Esophagus squamous epithelium (tissue), 5 donors: ENCODE data around the gene ATP8B1. TPM values are rescaled to one million over a fixed set of nuclear protein-coding genes. Genes with fewer than 3 reads are reported as not detected.

Source experiments
- DNase-seq: peaks from one replicate; lab custom pipeline; 2025; lab: John Stamatoyannopoulos, UW
- H3K27ac ChIP-seq, 4 donors: fragments of 200-600 bp; sonication (generic); one replicate each; pipeline ENCODE4 v1.5.1; 2016 to 2019; ENCODE audit warnings: mild to moderate bottlenecking in 1 of 4
- H3K27me3 ChIP-seq, 4 donors: fragments of 200-600 bp; sonication (generic); 1 replicate in 3 of 4; 2 replicates in 1 of 4; pipeline versions ENCODE4 v1.5.1 to v1.6.0; 2017 to 2021; ENCODE audit warnings: antibody characterized with exemption in 1 of 4
- H3K36me3 ChIP-seq, 3 donors: fragments of 200-600 bp; sonication (generic); one replicate each; pipeline ENCODE4 v1.5.1; 2016 to 2019
- H3K4me1 ChIP-seq, 3 donors: fragments of 200-600 bp; sonication (generic); one replicate each; pipeline ENCODE4 v1.5.1; 2017 to 2019
- H3K4me3 ChIP-seq, 4 donors: fragments of 200-600 bp; sonication (generic); 1 replicate in 3 of 4; 2 replicates in 1 of 4; pipeline ENCODE4 v1.5.1; 2016 to 2019; ENCODE audit warnings: mild to moderate bottlenecking in 2 of 4, moderate library complexity in 1 of 4
- H3K9me3 ChIP-seq, 3 donors: fragments of 200-600 bp; sonication (generic); one replicate each; pipeline ENCODE4 v1.5.1; 2016 to 2019
- CTCF ChIP-seq, 6 experiments: fragments of 450-650 bp in 4 of 6; fragments of 200-600 bp in 2 of 6; sonication (generic) in 2 of 6; IDR thresholded peaks; one replicate each; pipeline ENCODE4 v1.5.1; 2016 to 2019; ENCODE audit warnings: antibody characterized with exemption in 6 of 6, mild to moderate bottlenecking in 4 of 6, moderate library complexity in 4 of 6
- POLR2A ChIP-seq, 4 donors: fragments of 450-650 bp; IDR thresholded peaks; one replicate each; pipeline ENCODE4 v1.6.1; 2017; ENCODE audit warnings: antibody characterized with exemption in 4 of 4, mild to moderate bottlenecking in 4 of 4, moderate library complexity in 3 of 4
- WGBS, 2 donors: methylation state at CpG; one replicate each; pipeline ENCODE4 v1.1.5; 2018; 5-methylcytosine and 5-hydroxymethylcytosine counted together
- intact Hi-C: fragments of 100-400 bp; cut with DNase I; formaldehyde crosslinking; loops from one replicate; pipeline ENCODE4 v1.15.0; 2022
- total RNA-seq, 4 donors: library from RNA; depleted of rRNA; stranded (reverse); fragments of >200 nt; gene quantifications; one replicate each; pipeline ENCODE4 v1.1.0, GENCODE V29; 2016
- donor health status: DM: yes; HTN: yes; CAD: no.

ATP8B1 gene
- total RNA-seq, 4 donors from 2014 or later: 20.2 to 39.1 (median 35.6) TPM

- Histone ChIP-seq H3K36me3 (no peaks in the 10 kb centered on the region), H3K4me1 (peaks cover 0 to 7% (median 0%) of the 10 kb centered on the region in 3 donors), H3K9me3 (no peaks in the 10 kb centered on the region), H3K27me3 (no peaks in the 10 kb centered on the region), H3K27ac (no peak overlapping the region), H3K4me3 (no peak overlapping the region)
- no peak for TF ChIP-seq CTCF (IDR thresholded peaks at IDR 0.05)
- intact Hi-C loops: no loop called here
- WGBS, 2 donors: 80 to 81% methylated on average over 2 of the region's 2 CpGs
- no peak for DNase-seq
Observed at GRCh38 chr18:57835904-57836303, 32.8 kb upstream of the ATP8B1 start.

- WGBS, 2 donors: 82 to 87% methylated on average over 2 of the region's 2 CpGs
Observed at GRCh38 chr18:57834616-57835015, 31.5 kb upstream of the ATP8B1 start.

GRCh38 chr18:57833441-57834101, 30.5 kb upstream of the ATP8B1 start:
- Histone ChIP-seq H3K27me3 (no peaks in the 10 kb centered on the region), H3K9me3 (no peaks in the 10 kb centered on the region), H3K27ac (no peak overlapping the region), H3K36me3 (no peaks in the 10 kb centered on the region), H3K4me1 (peaks cover 0 to 7% (median 0%) of the 10 kb centered on the region in 3 donors), H3K4me3 (peak overlapping the region in 1 of 4 donors; percentile 47)
- no peak for TF ChIP-seq POLR2A (IDR thresholded peaks at IDR 0.05)
- TF ChIP-seq CTCF (IDR thresholded peaks at IDR 0.05): no peak
- intact Hi-C loops: no loop called here
- no peak for DNase-seq
- WGBS, 2 donors: 31 to 44% methylated on average over 8 of the region's 8 CpGs

More at GRCh38 chr18:57834616-57835015, 31.5 kb upstream of the ATP8B1 start:
- Histone ChIP-seq H3K27me3 (no peaks in the 10 kb centered on the region), H3K9me3 (no peaks in the 10 kb centered on the region), H3K4me3 (no peak overlapping the region), H3K36me3 (no peaks in the 10 kb centered on the region), H3K4me1 (peaks cover 0 to 7% (median 0%) of the 10 kb centered on the region in 3 donors), H3K27ac (no peak overlapping the region)
- TF ChIP-seq POLR2A (IDR thresholded peaks at IDR 0.05) (no peak), CTCF (IDR thresholded peaks at IDR 0.05) (no peak)
- intact Hi-C loops: no loop called here
- DNase-seq: no peak

GRCh38 chr18:57832730-57833129, 29.6 kb upstream of the ATP8B1 start:
- no peaks in the 10 kb centered on the region for H3K36me3 ChIP-seq
- H3K27ac ChIP-seq: no peak overlapping the region
- TF ChIP-seq POLR2A (IDR thresholded peaks at IDR 0.05) (no peak), CTCF (IDR thresholded peaks at IDR 0.05) (no peak)
- H3K4me3 ChIP-seq: no peak overlapping the region
- 83% methylated on average over 2 of the region's 2 CpGs for WGBS, 2 donors
- intact Hi-C loops: no loop called here
- H3K4me1 ChIP-seq: peaks cover 0 to 7% (median 0%) of the 10 kb centered on the region in 3 donors
- no peaks in the 10 kb centered on the region for H3K27me3 ChIP-seq
- no peaks in the 10 kb centered on the region for H3K9me3 ChIP-seq
- DNase-seq: no peak

- Histone ChIP-seq H3K27ac (no peak overlapping the region), H3K36me3 (no peaks in the 10 kb centered on the region), H3K27me3 (no peaks in the 10 kb centered on the region), H3K9me3 (no peaks in the 10 kb centered on the region), H3K4me3 (no peak overlapping the region), H3K4me1 (peaks cover 0 to 7% (median 0%) of the 10 kb centered on the region in 3 donors)
- 82 to 85% methylated on average over 12 to 14 of the region's 14 CpGs for WGBS, 2 donors
- no peak for DNase-seq
- intact Hi-C loops: no loop called here
- no peak for TF ChIP-seq CTCF (IDR thresholded peaks at IDR 0.05)
- TF ChIP-seq POLR2A (IDR thresholded peaks at IDR 0.05): no peak
Observed at GRCh38 chr18:57831597-57832377, 28.7 kb upstream of the ATP8B1 start.
